NCI-H69 (cell line): ENCODE data around the gene NOS1AP.
"Not testable (repeated sequence)": the region's sequence is repeated elsewhere in the genome, so short reads cannot be mapped to it uniquely, and the experiment has no call there.

Experiments used
- DNase-seq: peaks from one replicate; lab custom pipeline; 2025; lab: John Stamatoyannopoulos, UW

Gene NOS1AP

DNA sequence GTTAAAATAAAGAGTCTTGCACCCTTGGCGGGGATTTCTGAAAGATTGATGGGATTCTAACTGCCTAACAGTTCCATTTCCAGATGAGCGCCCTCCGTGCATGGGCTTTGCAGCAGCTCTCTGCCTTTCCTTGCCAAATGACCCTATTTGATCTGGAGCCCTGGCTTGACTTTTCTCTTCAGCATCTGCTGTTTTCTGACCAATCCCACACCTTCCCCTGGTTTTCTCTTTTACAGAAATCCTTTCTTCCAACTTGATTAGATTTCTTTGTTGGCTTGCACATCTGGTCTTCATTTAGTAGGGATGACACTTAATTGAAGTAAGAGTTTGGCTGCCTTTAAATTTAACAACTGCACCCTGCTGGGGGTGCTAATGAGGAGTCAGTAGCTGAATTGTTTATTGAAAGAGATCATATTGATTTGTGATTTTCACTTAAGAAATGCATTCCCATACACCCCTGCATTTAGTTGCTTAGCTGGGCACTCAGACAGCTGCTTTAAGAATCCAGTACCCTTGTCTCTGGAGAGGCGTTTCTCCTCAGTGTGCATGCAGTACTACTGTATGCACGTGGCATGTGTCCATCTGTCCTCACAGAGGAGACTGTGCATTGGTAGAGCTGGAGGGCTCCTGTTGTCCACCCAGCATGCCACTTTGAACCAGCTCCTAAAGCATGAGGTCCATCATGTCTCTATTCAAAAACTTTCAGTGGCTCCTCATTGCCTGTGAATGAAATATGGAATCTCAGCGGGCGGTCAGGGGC is 99.7 kb downstream of the NOS1AP start:
- peak; percentile 79 for DNase-seq

DNA sequence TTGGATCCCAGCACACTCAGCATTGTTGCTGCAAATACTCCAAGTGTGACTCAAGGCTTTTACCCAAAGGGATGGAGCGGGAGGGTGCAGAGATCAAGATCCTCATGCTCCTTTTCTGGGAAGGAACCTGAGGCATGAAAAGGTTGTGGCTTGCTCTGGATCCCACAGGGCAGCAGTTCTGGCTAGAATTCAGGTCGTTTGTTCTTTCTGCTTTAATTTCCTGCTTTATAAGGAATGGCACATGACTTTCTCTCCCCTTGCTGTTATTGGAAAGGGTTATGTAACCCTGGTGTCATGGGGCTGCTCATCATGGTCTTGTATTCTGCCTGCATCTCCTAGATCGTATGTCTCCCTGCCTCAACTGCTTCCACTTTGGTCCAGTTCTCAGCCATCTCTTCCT is 101.6 kb downstream of the NOS1AP start:
- DNase-seq = no peak

DNA sequence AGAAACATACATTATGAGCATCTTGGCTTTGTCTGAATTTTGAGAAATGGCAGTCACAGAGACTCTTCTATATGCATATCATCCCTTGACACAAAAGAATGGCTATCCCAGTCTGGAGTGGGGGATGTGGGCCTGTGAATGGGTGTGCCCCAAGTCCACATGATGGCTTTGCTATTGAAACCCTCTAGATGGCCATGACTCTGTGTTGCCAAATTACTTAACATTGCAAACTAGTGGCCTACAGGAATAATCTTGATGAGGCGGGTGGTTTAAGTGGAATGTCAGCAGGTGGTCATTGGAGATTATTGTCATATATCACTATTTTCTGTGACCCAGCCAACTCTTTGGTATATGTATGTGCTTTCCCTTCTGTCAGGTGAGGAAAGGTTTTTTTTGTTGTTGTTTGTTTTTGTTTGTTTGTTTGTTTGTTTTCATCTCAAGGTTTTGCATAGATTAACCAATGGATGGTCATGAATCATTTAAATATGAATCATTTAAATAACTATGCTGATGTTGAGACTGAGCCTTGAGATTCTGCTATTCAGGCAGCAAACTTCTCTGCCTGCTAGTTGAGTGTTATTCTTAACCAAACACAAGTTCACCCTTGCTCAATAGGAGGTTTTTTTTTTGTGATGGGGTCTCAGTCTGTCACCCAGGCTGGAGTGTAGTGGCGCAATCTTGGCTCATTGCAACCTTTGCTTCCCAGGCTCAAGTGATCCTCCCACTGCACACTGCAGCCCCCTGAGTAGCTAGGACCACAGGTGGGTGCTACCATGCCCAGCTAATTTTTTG is 103.0 kb downstream of the NOS1AP start:
- DNase-seq = no peak

DNA sequence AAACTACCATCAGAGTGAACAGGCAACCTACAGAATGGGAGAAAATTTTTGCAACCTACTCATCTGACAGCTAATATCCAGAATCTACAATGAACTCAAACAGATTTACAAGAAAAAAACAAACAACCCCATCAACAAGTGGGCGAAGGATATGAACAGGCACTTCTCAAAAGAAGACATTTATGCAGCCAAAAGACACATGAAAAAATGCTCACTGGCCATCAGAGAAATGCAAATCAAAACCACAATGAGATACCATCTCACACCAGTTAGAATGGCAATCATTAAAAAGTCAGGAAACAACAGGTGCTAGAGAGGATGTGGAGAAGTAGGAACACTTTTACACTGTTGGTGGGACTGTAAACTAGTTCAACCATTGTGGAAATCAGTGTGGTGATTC is 104.1 kb downstream of the NOS1AP start:
- DNase-seq = not testable (repeated sequence)

DNA sequence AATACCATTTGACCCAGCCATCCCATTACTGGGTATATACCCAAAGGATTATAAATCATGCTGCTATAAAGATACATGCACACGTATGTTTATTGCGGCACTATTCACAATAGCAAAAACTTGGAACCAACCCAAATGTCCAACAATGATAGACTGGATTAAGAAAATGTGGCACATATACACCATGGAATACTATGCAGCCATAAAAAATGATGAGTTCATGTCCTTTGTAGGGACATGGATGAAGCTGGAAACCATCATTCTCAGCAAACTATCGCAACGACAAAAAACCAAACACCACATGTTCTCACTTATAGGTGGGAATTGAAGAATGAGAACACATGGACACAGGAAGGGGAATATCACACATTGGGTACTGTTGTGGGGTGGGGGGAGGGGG is 104.5 kb downstream of the NOS1AP start:
- DNase-seq = not testable (repeated sequence)

DNA sequence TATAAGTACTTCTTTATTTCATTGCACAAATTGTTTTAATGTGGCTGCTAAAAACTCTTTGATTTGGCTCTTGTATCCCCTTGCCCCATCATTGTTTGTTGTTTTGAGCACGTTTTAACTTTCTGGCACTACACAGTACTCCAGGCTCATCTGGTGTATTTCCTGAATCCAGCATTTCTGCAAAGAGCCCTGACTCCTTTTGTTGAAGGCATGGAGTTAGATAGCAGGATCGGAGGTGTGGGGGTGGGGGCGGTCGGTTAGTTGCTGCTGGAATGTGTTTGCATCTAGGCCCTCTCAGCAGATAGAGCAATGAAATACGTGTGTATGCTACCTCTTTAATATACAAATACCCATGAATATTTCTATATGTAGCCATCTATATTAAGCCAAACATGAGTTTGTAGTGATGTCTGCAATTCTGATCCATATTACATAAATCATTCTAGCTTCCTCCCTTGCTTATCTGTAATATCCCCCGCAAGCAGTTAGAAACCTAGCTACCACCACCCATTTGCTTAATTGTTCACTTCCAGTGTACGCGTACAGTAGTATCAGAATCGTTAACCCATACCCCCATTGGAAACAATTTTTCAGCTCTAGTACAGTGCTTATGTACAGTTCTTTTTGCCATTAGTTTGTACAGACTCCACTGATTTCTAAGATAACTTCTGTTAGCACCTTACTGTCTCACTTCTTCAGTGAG is 106.0 kb downstream of the NOS1AP start:
- DNase-seq = peak; percentile 29

DNA sequence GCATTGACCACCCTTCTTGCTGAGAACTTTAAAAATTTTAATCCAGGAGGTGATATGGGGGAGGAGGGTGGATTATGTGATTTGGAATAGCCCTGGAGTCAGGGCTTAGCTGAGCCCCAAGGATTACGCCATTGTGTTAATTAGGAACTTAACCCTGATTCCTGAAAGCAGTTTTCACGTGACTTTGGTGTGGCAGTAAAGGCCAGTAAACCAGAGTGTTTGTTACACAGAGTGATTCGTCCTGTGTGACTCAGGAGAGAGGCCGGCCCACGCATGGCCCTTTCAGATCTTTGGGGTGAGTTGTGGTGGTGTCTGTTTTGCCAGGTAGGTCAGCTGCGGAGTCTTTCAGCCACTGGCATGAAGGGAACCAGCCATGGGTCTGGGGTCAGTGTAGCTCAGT is 107.6 kb downstream of the NOS1AP start:
- no peak for DNase-seq

DNA sequence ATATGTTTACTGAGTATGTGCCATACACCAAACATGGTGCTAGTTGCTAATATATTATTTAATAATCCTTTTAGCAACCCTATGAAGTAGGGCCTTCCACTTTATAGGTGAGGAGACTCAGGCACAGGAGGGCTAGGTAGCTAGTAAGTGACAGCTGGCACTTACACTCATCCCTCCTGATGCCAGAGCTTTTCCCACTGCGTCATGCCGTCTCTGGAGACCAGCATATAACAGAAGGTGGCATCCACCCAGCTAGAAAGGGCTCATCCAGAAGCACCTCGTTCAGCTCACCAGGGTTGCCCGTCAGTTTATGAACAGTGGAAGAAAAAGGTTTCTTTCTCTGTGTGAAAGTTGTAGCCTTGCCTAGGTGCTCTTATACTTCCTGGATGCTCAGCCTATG is 108.9 kb downstream of the NOS1AP start:
- peak; percentile 91 for DNase-seq

DNA sequence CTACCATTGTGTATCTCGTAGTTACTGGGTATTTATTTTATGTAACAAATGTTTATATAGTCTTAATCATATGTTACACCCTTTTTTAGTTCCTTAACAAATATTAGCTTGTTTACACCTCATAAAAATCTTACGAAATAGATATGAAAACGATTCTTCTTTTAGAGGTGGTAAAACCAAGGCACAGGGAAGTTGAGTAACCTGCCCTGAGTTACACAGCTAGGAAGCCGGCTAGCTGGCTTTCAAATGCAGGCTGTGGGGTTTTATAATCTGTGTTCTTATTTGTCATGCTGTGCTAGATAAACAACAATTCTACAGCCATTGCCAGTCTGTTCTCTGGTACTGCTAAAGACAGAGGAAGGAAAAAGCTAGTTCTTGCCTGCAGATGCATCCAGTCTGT is 109.6 kb downstream of the NOS1AP start:
- peak; percentile 64 for DNase-seq

DNA sequence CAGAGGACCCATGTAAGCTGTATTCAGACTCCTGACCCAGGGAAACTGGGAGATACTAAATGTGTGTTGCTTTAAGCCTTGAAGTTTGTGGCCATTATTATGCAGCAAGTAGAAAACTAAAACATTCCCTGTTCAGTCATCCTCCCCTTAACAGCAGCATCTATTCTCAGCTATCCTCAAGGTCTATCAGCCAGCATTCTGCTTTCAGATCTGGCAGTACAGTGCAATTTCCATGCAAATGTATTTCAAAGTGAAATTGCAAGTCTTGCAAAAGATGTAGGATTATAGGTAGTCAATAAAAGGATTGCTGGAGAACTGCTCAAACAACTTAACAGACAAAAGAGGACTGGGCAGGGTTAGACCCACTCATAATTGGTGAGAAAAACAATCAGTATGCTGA is 111.3 kb downstream of the NOS1AP start:
- no peak for DNase-seq

DNA sequence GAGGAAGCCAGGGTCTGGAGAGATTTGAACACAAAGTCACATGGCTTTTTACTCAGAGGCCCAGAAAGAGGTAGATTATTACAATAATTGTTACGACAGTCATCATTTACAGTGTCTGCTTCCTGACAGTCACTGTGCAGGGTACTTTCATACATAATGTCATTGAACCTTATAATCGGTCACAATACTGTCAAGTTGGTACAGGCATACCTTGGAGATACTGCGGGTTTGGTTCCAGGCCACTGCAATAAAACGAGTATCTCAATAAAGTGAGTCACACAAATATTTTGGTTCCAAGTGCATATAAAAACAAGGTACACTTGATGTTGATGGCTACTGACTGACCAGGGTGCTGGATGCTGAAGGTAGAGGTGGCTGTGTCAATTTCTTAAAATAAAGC is 112.6 kb downstream of the NOS1AP start:
- DNase-seq = no peak

DNA sequence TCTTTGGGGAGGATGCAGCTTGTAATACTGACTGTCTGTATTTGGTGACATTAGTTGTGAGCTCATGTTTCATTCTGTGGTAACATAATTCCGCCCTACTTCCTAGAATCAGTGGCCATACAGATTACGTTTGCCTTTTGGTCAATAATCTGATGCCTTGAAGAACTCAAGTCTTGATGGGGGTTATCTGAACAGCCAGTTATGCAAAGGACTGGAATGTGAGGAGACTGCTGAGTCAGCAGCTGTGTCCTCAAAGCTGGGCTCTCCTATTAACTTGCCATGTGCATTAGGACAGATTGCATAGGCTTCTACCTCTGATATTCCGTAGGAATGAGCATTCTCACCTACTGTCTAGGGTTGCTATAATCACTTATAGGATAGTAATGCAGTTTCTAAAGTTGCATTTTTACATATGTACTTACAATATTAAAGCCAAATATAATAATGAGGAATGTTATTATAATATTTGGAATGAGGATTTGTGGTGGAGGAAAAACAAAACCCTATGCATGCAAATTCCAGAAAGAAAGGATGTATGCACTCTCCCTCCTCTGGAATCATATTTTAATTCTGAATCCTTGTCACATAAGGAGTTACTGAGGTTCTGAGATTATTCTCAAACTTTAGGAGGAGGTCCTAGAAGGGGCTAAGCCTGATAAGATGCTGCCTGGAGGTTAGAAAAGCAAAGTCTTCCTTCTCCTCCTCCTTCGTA is 116.0 kb downstream of the NOS1AP start:
- DNase-seq = peak; percentile 22

DNA sequence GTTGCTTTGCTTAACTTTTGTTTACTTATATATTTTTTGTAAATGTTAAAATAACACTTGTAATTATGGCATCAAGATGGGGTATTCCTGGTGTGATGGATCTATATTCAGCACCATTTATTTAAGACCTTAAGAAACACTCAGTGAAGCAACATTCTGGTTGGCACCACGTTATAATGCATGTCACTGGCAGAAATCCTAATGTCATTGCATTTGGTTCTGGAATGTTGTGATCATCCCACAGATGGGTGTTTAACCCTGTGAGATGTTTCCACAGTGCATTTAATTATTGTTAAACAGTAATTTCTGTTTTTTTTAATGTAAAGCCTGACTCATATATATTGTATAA is 116.5 kb downstream of the NOS1AP start:
- DNase-seq = no peak

DNA sequence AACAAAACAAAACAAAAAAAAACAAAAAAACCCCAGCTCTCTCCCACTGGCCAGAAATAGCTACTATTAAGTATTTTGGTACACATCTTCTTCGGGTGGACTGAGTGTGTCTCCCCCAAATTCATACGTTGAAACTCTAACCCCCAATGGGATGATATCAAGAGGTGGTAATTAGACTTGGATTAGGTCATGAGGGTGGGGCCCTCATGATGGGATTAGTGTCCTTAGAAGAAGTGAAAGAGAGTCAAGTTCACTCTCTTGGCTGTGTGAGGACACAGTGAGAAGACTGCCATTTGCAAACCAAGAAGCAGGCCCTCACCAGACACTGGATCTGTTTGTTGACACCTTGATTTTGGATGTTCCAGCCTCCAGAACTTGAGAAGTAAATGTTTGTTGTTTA is 116.9 kb downstream of the NOS1AP start:
- DNase-seq = no peak

DNA sequence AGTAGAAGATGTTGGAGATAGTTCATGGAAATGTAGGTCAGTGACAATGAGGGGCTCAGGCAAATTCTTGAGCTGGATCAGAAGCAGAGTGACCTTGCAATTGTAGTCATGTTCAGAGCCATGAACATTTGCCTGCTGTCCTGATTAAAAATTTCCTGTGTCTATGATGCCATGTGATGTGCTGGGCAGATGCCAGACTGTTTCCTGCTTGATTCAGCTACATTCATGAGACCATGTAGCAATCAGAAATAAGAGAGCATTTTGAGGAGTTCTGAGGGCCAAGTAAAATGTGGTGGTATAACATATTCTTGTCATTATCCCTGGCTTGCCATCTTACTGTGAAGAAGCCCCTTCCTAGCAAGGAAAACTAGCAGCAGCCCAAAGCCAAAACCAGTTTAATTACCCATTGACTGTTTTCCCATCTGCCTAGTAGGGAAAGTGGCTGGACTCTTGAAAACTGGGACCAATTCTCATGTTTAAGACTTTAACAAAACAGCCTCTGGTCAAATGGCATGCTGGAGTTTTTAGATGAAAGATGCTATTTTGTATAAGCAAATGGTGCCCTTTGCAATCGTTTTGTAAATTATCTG is 118.3 kb downstream of the NOS1AP start:
- peak; percentile 38 for DNase-seq

DNA sequence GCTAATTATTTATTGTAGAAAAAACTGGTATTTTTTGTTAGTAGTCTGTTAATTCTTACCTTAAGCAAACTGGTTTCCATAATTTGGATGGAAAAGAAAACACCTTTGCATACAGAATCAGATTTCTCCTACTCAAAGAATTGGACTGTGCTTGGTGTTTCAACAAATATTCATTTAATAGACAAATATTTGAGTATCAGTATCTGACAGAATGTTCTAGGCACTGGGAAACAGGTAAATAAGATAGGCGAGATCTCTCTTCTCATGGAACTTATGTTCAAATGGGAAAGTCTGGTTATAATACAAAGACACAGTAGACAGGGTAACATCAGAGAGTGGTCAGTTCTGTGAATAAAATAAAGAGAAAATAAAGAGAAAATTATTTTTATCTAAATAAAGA is 119.9 kb downstream of the NOS1AP start:
- no peak for DNase-seq

DNA sequence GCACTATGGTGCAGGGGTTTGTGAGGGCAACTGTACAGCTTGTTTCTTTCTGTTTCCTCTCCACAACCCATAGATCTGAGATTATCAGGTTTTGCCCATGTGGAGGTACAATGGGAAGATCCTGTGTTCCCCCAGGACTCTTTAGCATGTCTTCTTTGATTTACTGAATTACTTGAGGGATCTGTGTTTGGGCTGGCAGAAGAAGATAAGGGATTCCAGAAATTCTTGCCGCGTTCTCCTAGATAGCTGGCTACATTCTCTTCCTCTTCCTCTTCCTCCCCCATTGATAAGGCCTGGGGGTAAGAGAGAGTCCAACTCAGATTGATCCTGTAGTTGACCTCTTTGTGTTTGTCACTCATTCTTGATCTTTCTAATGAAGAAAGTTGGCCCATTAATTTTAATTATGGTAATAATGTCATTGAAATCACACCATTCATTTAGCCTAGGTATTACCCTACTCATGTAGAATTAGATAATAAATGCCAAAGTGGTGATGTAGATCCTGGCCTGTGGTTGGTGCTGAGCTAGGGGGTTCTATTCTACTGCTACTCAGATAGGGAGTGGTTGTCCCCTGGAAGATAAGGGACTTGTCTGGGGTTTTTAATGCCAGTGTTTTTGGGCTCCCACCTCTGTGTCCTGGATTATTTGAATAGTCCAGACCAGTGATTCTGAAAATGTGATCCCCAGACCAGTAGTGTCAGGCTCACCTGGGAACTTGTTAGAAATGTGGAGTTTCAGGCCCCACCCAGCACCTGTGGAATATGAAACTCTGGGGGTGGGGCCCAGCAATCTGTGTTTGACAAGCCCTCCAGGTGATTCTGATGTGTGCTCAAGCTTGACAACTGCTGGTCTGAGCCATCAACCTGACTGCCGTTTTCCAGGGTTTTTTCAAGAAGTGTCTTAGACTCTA is 122.2 kb downstream of the NOS1AP start:
- peak; percentile 79 for DNase-seq

DNA sequence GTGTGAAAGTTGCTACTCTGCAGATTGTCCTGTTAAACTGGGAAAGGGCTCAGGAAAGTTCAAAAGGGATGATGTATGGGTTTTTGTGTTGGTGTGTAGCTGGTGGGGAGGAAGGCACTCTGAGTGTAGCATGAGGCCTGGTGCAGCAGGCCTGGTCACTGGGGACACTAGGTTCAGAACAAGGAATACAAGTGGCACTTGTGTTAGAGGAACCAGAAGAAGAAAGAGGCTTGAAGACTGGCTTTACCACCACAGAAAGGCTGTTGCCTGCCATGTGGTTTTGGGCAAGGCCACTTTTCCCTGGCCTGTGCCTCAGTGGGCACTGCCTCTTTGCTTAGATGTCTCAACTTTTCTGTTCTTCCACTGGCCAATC is 122.8 kb downstream of the NOS1AP start:
- DNase-seq = no peak

DNA sequence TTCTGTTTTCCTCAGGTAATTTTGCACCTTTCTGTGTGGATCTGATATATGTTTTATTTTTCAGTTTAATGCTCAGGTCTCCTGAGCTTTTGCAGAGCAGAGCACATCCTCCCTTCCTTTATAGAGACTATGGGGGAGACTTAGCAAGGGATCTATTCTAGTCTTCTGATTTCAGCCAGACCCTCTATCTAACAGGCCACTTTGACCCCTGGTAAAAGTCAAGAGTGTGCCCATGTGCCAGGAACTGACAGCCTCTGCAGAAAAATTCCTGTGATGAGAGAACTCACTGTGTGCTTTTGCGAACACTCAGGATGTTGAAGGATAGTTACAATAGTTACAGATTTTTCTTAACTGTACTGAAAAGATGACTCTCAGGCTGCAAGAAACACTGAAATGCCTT is 123.3 kb downstream of the NOS1AP start:
- DNase-seq = no peak

DNA sequence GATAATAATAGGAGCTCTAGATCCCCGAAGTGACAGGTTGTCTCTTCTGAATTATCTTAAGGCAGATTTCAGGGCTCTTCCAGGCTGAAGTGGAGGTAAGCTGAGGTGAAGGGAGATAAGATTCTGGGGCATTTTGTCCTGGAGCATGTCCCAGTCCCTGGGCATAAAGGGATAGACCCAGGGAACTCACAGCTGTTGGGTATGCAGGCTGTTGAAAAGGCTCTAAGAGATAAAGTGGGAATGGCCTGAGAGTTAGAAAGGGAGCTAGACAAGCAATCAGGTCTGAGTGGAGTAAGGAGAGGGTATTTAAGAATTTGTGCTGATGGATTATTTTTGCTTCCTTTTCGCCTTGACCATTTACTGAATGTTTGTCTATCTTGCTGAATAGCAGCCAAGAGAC is 123.7 kb downstream of the NOS1AP start:
- peak; percentile 24 for DNase-seq

DNA sequence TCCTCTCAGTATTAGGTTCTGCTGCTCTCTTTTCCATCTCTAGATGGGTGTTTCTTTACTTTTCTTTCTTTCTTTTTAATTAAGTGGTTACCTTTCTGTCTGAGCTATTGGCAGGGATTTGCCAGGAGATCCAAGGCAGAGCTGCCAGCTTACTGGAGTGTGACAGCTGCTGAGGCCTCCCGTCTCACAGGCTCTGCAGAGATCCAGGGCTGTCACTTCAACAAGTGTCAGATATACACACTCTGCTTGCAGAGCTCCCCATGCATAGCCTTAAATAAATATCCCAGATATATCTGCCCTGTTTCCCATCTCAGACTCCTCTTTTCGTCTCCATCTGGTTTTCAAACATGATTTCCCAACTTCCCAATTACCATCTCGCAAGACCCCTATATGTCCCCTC is 124.3 kb downstream of the NOS1AP start:
- DNase-seq = peak; percentile 80
